ENCODE measurements around the gene PTTG1IP. TPM values are rescaled to one million over a fixed set of nuclear protein-coding genes. Genes with fewer than 3 reads are reported as not detected.

The PTTG1IP gene
- total RNA-seq, 2 experiments from 2014 or later = 60.7 to 61.8 TPM

DNA sequence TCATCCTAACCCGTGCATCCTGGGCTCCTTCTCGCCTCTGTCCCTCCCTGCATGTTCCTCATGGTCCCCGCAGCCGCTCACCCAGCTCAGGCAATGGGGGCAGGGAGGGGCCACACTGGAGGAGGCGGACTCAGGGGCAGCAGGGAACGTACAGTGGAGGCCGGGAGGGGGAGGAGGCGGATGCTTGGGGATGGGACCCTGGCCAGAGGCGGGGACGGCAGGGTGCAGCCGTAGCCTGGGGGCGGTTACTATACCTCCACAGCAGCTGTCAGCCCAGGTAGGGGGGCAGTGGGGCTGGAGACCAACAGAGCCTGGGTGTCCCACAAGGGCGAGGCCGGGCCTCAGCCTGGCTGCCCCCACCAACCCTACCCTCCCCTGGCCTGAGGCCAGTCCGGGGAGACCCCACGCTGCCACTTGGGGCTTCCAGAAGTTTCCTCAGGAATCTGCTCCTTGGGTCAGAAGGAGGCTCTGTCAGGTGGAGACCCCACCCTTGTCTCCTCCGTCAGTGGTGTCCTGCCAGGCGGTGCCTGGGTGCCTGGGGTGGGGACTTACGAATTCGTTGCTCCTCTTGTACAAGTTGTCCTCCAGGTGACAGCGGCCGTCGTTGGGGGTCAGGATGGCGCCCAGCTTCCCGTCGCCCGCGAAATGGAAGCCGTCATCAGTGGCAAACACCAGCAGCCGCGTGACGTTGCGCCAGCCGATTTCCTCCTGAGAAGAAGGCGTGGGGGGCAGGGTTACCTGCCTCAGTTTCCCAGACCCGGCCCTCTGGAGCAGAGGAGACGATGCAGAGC is 26.5 kb upstream of the PTTG1IP start:
- CTCF ChIA-PET = interaction anchor here (0.9 kb wide), 1 partner anchor 32 kb away, joined by 3 read pairs; no protein-coding TSS in a partner anchor
- H3K27me3 Mint-ChIP-seq = no peaks in the 10 kb centered on the region
- peaks cover 54% of the 10 kb centered on the region for H3K36me3 Mint-ChIP-seq (ENCODE audit: low read depth)
- POLR2A ChIA-PET = interaction anchor here (17.0 kb wide), 1 partner anchor 20 kb away, joined by 166 read pairs; the partner anchor contains the start of gene PTTG1IP
- H3K4me1 Mint-ChIP-seq (ENCODE audit: low read depth) = peaks cover 10% of the 10 kb centered on the region
- no peak for ATAC-seq
- no peaks in the 10 kb centered on the region for H3K9me3 Mint-ChIP-seq
- TF ChIP-seq, protein P1, sequence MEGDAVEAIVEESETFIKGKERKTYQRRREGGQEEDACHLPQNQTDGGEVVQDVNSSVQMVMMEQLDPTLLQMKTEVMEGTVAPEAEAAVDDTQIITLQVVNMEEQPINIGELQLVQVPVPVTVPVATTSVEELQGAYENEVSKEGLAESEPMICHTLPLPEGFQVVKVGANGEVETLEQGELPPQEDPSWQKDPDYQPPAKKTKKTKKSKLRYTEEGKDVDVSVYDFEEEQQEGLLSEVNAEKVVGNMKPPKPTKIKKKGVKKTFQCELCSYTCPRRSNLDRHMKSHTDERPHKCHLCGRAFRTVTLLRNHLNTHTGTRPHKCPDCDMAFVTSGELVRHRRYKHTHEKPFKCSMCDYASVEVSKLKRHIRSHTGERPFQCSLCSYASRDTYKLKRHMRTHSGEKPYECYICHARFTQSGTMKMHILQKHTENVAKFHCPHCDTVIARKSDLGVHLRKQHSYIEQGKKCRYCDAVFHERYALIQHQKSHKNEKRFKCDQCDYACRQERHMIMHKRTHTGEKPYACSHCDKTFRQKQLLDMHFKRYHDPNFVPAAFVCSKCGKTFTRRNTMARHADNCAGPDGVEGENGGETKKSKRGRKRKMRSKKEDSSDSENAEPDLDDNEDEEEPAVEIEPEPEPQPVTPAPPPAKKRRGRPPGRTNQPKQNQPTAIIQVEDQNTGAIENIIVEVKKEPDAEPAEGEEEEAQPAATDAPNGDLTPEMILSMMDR (IDR thresholded peaks at IDR 0.05) = no peak
- H3K4me3 Mint-ChIP-seq = no peak overlapping the region
- intact Hi-C loops (cut with micrococcal nuclease) = no loop called here
- no peak for DNase-seq
- H3K27ac Mint-ChIP-seq = no peak overlapping the region

DNA sequence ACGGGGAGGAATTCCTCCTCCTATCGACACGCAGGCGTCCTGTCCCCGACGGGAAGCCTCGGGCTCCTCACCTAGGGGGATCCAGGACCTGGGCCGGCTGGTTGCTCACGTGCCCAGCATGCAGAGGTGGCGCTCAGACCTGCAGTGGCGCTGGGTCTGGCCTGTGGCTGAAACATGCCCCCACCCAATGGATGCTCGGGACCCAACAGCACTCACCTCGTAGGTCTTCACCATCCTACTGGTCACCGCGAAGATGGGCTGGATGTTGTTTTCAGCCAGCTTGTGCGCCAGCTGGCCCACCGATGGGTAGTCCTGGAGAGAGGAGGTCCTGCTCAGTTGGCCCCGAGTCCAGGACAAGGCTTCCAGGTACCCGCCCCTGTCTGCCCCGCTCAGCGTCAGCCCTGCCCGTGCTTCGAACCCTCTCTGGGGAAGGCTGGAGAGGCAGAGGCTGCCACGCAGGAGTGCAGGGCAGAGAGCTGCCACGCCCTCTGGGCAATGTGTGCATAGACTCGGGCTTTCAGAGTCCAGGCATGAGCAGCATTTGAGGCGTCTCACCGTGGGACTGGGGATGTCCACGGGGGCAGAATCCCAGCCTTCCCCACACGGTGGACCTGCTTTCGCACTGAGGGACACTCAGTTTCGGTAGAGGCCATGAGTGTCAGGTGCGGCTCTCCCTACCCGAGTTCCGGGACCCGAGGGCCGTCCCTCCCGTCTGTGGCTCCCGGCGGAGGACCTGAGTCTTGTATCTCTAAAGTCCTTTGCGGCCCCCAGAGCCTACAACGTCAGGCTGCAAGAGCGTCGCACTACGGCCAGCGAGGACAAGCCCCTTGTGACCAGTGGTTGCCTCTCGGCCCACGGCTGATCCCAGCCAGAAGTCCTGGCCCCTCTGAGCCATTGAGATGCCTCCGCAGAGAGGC is 25.6 kb upstream of the PTTG1IP start:
- intact Hi-C loops (cut with micrococcal nuclease) = no loop called here

DNA sequence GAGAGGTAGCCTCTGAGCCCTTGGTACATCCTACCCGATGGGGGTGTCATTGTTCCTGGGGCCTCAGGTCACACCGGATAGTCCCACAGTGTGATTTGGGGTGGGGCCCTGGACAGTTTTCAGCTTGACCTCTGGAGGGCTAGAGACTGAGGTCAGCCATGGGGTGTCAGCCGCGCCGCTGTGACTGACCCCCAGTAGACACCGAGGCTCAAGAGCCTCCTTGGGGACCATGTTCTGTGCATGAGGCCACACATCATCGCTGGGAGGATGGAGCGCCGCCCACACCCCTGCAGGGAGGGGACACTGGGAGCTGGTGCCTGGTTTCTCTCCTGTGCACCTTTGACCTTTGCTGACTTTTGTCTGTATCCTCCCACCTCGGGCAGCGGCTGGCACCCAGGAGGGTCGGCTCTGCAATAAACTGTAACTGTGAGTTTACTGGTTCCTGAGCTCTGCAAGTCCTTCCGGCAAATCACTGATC is 24.6 kb upstream of the PTTG1IP start:
- ATAC-seq = no peak
- H3K9me3 Mint-ChIP-seq = no peaks in the 10 kb centered on the region
- no peak overlapping the region for H3K4me3 Mint-ChIP-seq
- ChIA-PET POLR2A (interaction anchor here (0.5 to 17.0 kb wide), 9 partner anchors 9 to 97 kb away, joined by 3 to 166 read pairs (median 5); partner anchors contain the start of genes PTTG1IP and SLX9), CTCF (interaction anchor here (1.0 to 7.3 kb wide), 7 partner anchors 10 to 240 kb away, joined by 3 to 83 read pairs (median 3); no protein-coding TSS in a partner anchor)
- DNase-seq = no peak
- H3K27ac Mint-ChIP-seq = no peak overlapping the region
- H3K36me3 Mint-ChIP-seq (ENCODE audit: low read depth) = peaks cover 39% of the 10 kb centered on the region
- intact Hi-C loops (cut with micrococcal nuclease) = no loop called here
- TF ChIP-seq, protein P1 (IDR thresholded peaks at IDR 0.05) = no peak
- peaks cover 13% of the 10 kb centered on the region for H3K4me1 Mint-ChIP-seq (ENCODE audit: low read depth)
- H3K27me3 Mint-ChIP-seq = no peaks in the 10 kb centered on the region

More for the DNA sequence above, 25.6 kb upstream of the PTTG1IP start:
- no peak overlapping the region for H3K4me3 Mint-ChIP-seq
- H3K27me3 Mint-ChIP-seq = no peaks in the 10 kb centered on the region
- DNase-seq (no peak), ATAC-seq (no peak)
- H3K4me1 Mint-ChIP-seq (ENCODE audit: low read depth) = peaks cover 5% of the 10 kb centered on the region
- ChIA-PET POLR2A (interaction anchor here (0.8 to 17.0 kb wide), 4 partner anchors 8 to 19 kb away, joined by 4 to 166 read pairs (median 16); partner anchors contain the start of gene PTTG1IP), CTCF (interaction anchor here (0.9 to 7.3 kb wide), 6 partner anchors 8 to 239 kb away, joined by 3 to 83 read pairs (median 3); no protein-coding TSS in a partner anchor)
- TF ChIP-seq, protein P1 (IDR thresholded peaks at IDR 0.05) = no peak
- H3K27ac Mint-ChIP-seq = no peak overlapping the region
- no peaks in the 10 kb centered on the region for H3K9me3 Mint-ChIP-seq
- H3K36me3 Mint-ChIP-seq (ENCODE audit: low read depth) = peaks cover 47% of the 10 kb centered on the region

DNA sequence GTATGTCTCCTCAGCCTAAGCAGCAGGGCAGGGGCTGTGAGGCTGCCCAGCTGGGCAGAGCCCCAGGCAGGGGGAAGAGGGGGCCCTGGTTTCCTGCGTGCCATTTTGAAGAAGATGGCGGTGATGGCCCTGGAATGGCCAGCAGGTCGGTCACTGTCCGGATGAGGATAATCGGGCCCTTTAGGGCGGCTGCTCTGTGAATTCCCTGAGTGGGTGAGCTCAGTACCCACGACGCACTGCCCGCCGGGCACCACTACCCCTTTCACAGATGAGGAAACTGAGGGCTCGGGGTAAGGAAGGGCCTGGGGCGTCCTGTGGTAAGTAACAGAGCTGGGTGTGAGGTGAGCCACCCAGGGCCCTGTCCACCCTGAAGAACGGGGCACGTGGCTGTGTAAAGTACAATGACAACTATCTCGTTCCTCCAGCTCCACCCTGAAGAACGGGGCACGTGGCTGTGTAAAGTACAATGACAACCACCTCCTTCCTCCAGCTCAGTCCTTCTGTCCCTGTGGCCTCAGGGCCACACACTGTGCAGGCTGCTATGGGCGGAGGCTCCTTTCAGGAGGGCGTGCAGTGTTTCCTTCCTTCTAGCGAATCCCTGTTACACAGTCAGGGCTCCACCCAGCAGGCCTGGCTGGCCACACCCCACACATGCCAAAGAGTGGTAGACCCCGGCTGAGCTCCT is 24.0 kb upstream of the PTTG1IP start:
- ChIA-PET POLR2A (interaction anchor here (0.5 to 17.0 kb wide), 8 partner anchors 9 to 97 kb away, joined by 3 to 166 read pairs (median 8); partner anchors contain the start of genes PTTG1IP and SLX9), CTCF (interaction anchor here (0.8 to 7.3 kb wide), 8 partner anchors 9 to 241 kb away, joined by 3 to 83 read pairs (median 3); no protein-coding TSS in a partner anchor)
- Mint-ChIP-seq H3K36me3 (ENCODE audit: low read depth) (peaks cover 38% of the 10 kb centered on the region), H3K27ac (no peak overlapping the region), H3K27me3 (no peaks in the 10 kb centered on the region), H3K4me1 (ENCODE audit: low read depth) (peaks cover 18% of the 10 kb centered on the region), H3K9me3 (no peaks in the 10 kb centered on the region), H3K4me3 (no peak overlapping the region)
- TF ChIP-seq, protein P1 (IDR thresholded peaks at IDR 0.05) = no peak
- no peak for DNase-seq
- intact Hi-C loops (cut with micrococcal nuclease) = no loop called here
- peak; percentile 40 for ATAC-seq

Measured in activated CD8-positive, alpha-beta T cell treated with anti-CD3 and anti-CD28 coated beads for 36 hours (primary cell).